Measurements from ENCODE around the gene SLC9A6. TPM values are rescaled to one million over a fixed set of nuclear protein-coding genes. Genes with fewer than 3 reads are reported as not detected.
A peak's percentile ranks its signal among the peaks of the same experiment; 100 is the strongest.

Gene SLC9A6
- total and polyA plus RNA-seq, 9 of the 15 experiments (the other 6 are each of a cell fraction or from before 2014, with no cell fraction given) = 3.7 to 13.9 (median 9.9) TPM

DNA sequence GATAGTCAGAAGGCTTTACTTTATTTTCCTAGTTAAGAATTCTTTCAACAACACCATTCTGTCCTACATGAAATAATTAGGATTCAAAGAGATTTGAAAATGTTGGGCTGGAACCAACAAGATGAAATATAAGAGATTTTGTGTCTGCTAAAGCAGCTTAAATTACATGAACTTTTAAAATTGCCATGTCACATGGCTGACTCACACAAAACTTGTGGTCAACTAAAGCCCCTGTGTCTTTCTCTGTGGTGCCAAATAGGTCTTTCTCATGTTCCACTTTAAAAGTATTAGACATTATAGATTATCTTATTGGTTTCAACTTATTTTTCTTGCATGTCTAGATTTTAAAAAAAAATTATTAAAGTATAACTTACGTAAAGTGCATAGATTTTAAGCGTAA lies 101.3 kb downstream of the SLC9A6 start:
- Histone ChIP-seq H3K4me2 (ENCODE audit: insufficient read depth, low read length) (no peak overlapping the region), H3K4me3 (no peak overlapping the region), H3K9ac (ENCODE audit: insufficient read depth in 1 of 2, low read depth in 2 of 2, low read length in 2 of 2) (no peak overlapping the region), H4K20me1 (replicated peaks; ENCODE audit: control insufficient read depth, insufficient read depth, low read length) (no peaks in the 10 kb centered on the region), H3K27me3 (ENCODE audit: control insufficient read depth in 2 of 2, insufficient read depth in 2 of 2, low read length in 2 of 2) (peaks cover 0 to 5% of the 10 kb centered on the region in 2 experiments; a peak in 1 of 5 replicates), H3K36me3 (ENCODE audit: control insufficient read depth, insufficient read depth, low read length) (no peaks in the 10 kb centered on the region), H3K27ac (ENCODE audit: extremely low read depth, low read depth, low read length) (no peak overlapping the region), H2AFZ (ENCODE audit: low read depth, low read length) (no peak overlapping the region), H3K9me3 (replicated peaks; ENCODE audit: control insufficient read depth, insufficient read depth, low read depth, low read length) (no peaks in the 10 kb centered on the region), H3K9me1 (ENCODE audit: control insufficient read depth, insufficient read depth, low read length) (no peaks in the 10 kb centered on the region), H3K4me1 (replicated peaks in 1 of 2; ENCODE audit: control insufficient read depth in 2 of 2, insufficient read depth in 2 of 2, low read length in 2 of 2) (no peaks in the 10 kb centered on the region), H3K79me2 (ENCODE audit: control insufficient read depth, insufficient read depth, low read length) (no peaks in the 10 kb centered on the region)
- ChIA-PET POLR2A (interaction anchor here (0.9 to 1.7 kb wide), 2 partner anchors 9 to 11 kb away, joined by 4 to 5 read pairs; no protein-coding TSS in a partner anchor), CTCF (ENCODE audit: low intra/inter-chr PET ratio) (no interaction called here)
- DNase-seq (ENCODE audit: extremely low read depth in 1 of 4, low spot score in 3 of 4) = no peak
- intact Hi-C loops (cut with micrococcal nuclease) (no loop called here), in situ Hi-C loops (cut with MboI) (no loop called here)
- TF ChIP-seq, protein P1, sequence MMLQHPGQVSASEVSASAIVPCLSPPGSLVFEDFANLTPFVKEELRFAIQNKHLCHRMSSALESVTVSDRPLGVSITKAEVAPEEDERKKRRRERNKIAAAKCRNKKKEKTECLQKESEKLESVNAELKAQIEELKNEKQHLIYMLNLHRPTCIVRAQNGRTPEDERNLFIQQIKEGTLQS (IDR thresholded peaks at IDR 0.05) = peak; percentile 29; the same call in 1 of the 2 replicates
- TF ChIP-seq, protein P1 (CRISPR knock-in tag; conservative IDR thresholded peaks at IDR 0.05) = no peak
- TF ChIP-seq JUND (IDR thresholded peaks at IDR 0.05; ENCODE audit: borderline replicate concordance, low read depth, low read length) (peak; percentile 40; the same call in 1 of the 2 replicates), JUND (tag; IDR thresholded peaks at IDR 0.05; ENCODE audit: borderline replicate concordance, low read depth, low read length) (no peak), ZNF324 (CRISPR knock-in tag; IDR thresholded peaks at IDR 0.05) (no peak), MAFF (IDR thresholded peaks at IDR 0.05; ENCODE audit: low read length) (peak; percentile 5; the same call in 1 of the 2 replicates), NFE2 (IDR thresholded peaks at IDR 0.05; ENCODE audit: low read depth) (peak; percentile 67), ZNF316 (IDR thresholded peaks at IDR 0.05) (peak; percentile 24; the same call in 1 of the 2 replicates), FOSL1 (tag; conservative IDR thresholded peaks at IDR 0.05) (peak; percentile 48), ARHGAP35 (IDR thresholded peaks at IDR 0.05; ENCODE audit: partially characterized antibody) (no peak), MAZ (CRISPR knock-in tag; conservative IDR thresholded peaks at IDR 0.05 in 1 of 2, IDR thresholded peaks at IDR 0.05 in 1 of 2) (no peak)
- TF ChIP-seq, protein P2, sequence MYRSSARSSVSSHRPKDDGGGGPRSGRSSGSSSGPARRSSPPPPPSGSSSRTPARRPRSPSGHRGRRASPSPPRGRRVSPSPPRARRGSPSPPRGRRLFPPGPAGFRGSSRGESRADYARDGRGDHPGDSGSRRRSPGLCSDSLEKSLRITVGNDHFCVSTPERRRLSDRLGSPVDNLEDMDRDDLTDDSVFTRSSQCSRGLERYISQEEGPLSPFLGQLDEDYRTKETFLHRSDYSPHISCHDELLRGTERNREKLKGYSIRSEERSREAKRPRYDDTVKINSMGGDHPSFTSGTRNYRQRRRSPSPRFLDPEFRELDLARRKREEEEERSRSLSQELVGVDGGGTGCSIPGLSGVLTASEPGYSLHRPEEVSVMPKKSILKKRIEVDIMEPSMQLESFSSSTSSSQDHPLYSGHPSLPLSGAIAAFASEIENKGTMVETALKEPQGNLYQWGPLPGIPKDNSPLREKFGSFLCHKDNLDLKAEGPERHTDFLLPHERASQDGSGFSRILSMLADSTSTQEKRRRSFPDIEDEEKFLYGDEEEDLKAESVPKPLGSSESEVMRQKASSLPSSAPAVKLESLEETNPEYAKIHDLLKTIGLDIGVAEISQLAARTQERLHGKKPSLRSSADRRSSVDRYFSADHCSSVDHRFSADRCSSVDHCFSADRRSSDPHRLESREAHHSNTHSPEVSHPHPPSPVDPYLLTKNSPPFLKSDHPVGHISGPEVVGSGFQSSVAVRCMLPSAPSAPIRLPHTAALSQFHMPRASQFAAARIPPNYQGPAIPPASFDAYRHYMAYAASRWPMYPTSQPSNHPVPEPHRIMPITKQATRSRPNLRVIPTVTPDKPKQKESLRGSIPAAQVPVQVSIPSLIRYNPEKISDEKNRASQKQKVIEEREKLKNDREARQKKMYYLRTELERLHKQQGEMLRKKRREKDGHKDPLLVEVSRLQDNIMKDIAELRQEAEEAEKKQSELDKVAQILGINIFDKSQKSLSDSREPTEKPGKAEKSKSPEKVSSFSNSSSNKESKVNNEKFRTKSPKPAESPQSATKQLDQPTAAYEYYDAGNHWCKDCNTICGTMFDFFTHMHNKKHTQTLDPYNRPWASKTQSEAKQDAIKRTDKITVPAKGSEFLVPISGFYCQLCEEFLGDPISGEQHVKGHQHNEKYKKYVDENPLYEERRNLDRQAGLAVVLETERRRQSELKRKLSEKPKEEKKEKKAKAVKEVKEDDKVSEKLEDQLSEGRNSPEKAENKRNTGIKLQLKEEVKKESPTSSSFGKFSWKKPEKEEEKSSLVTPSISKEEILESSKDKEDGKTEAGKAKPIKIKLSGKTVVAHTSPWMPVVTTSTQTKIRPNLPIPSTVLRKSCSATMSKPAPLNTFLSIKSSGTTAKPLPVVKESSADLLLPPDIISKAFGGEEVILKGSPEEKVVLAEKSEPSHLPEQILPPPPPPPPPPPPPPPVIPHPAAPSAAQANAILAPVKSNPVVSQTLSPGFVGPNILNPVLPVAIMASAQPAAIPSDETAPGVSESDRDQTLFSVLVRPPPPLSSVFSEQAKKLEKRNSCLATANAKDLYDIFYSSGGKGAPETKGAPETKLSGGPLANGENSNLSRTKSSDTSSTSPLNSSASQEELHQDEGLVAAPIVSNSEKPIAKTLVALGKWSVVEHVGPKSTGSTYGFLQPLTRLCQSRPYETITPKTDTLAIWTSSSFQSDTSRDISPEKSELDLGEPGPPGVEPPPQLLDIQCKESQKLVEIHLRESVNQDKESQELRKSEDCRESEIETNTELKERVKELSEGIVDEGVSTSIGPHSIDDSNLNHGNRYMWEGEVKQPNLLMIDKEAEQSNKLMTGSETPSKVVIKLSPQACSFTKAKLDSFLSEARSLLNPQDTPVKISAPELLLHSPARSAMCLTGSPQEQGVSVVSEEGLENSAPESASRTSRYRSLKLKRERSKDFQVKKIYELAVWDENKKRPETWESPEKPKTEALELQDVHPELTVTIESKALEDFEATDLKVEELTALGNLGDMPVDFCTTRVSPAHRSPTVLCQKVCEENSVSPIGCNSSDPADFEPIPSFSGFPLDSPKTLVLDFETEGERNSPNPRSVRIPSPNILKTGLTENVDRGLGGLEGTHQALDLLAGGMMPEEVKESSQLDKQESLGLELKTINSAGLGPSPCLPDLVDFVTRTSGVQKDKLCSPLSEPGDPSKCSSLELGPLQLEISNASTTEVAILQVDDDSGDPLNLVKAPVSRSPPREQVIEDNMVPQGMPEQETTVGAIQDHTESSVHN (IDR thresholded peaks at IDR 0.05; ENCODE audit: borderline replicate concordance in 1 of 2, low read depth in 1 of 2) = no peak
- FAIRE-seq = peak; percentile 15
- no peak for ATAC-seq
- 48% methylated on average over 2 of the region's 2 CpGs for WGBS (ENCODE audit: insufficient coverage, low coverage, missing lambda C conversion rate)
- BruUV-seq (replicated peaks) = no TSS peak

Data from K562 (cell line).